CD8-positive, alpha-beta memory T cell (primary cell): ENCODE data around the gene DUSP2. TPM values are rescaled to one million over a fixed set of nuclear protein-coding genes. Genes with fewer than 3 reads are reported as not detected.

ENCODE experiments used
- CTCF ChIA-PET: fragments of 350-600 bp; sonication (Branson Sonifier 250); formaldehyde crosslinking; loops from one replicate; lab custom pipeline; 2021; ENCODE audit warnings: antibody characterized with exemption; lab: Charles Lee
- POLR2A ChIA-PET: fragments of 350-600 bp; sonication (Branson Sonifier 250); formaldehyde crosslinking; loops from one replicate; lab custom pipeline; 2021; ENCODE audit warnings: antibody characterized with exemption; lab: Charles Lee
- DNase-seq, 5 donors: peaks; one replicate each; pipeline versions ENCODE4 v3.0.0 to v3.0.0-alpha.2; 2020 to 2022; ENCODE audit warnings: mixed read lengths in 1 of 5
- H3K27ac ChIP-seq: one replicate; pipeline ENCODE4 v1.7.0; 2013; ENCODE audit warnings: low read depth, mild to moderate bottlenecking, low read length, moderate library complexity
- H3K27me3 ChIP-seq: 2 replicates; pipeline ENCODE4 v1.7.0; 2013; ENCODE audit warnings: low read length, mild to moderate bottlenecking; ENCODE audit not compliant: insufficient read depth, poor library complexity, severe bottlenecking
- H3K36me3 ChIP-seq: 2 replicates; pipeline ENCODE4 v1.7.0; 2013; ENCODE audit warnings: mild to moderate bottlenecking, low read length, moderate library complexity; ENCODE audit not compliant: insufficient read depth
- H3K4me1 ChIP-seq: 2 replicates; pipeline ENCODE4 v1.7.0; 2013; ENCODE audit warnings: mild to moderate bottlenecking, low read length, moderate library complexity; ENCODE audit not compliant: insufficient read depth
- H3K4me3 ChIP-seq: 2 replicates; pipeline ENCODE4 v1.7.0; 2013; ENCODE audit warnings: mild to moderate bottlenecking, low read length
- H3K9me3 ChIP-seq: 2 replicates; pipeline ENCODE4 v1.7.0; 2013; ENCODE audit warnings: mild to moderate bottlenecking, low read length
- H3K27ac Mint-ChIP-seq, 8 donors: one replicate each; pipeline ENCODE4 v1.8.0; 2020 to 2021; ENCODE audit warnings: mixed read lengths in 8 of 8, mild to moderate bottlenecking in 6 of 8, inconsistent platforms in 3 of 8, moderate library complexity in 3 of 8
- H3K27me3 Mint-ChIP-seq, 2 donors: one replicate each; pipeline ENCODE4 v1.8.0; 2020 to 2021; ENCODE audit warnings: mixed read lengths in 2 of 2, mild to moderate bottlenecking in 1 of 2, moderate library complexity in 1 of 2
- H3K36me3 Mint-ChIP-seq, 3 donors: one replicate each; pipeline ENCODE4 v1.8.0; 2020 to 2021; ENCODE audit warnings: mixed read lengths in 3 of 3, inconsistent platforms in 1 of 3, mild to moderate bottlenecking in 1 of 3
- H3K4me1 Mint-ChIP-seq, 3 donors: one replicate each; pipeline ENCODE4 v1.8.0; 2020 to 2021; ENCODE audit warnings: mixed read lengths in 3 of 3, inconsistent platforms in 1 of 3, mild to moderate bottlenecking in 1 of 3
- H3K4me3 Mint-ChIP-seq, 7 donors: one replicate each; pipeline ENCODE4 v1.8.0; 2020 to 2021; ENCODE audit warnings: mixed read lengths in 7 of 7, mild to moderate bottlenecking in 6 of 7, moderate library complexity in 4 of 7, inconsistent platforms in 2 of 7
- H3K9me3 Mint-ChIP-seq, 5 donors: one replicate each; pipeline ENCODE4 v1.8.0; 2020 to 2022; ENCODE audit warnings: mixed read lengths in 5 of 5, mild to moderate bottlenecking in 3 of 5, moderate library complexity in 2 of 5, inconsistent platforms in 1 of 5
- polyA plus RNA-seq: library from polyadenylated mRNA; unstranded; fragments of 300-500 nt; fragmentation: Illumina TruSeq; gene quantifications from one replicate; pipeline ENCODE4 v1.2.3, GENCODE V29; 2021
- total RNA-seq, 2 experiments: library from RNA; stranded (reverse); gene quantifications; one replicate each; pipeline ENCODE4 v1.2.3, GENCODE V29; 2021

Gene DUSP2
- total and polyA plus RNA-seq, 3 experiments from 2014 or later, result 214 to 518 (median 237) TPM

DNA sequence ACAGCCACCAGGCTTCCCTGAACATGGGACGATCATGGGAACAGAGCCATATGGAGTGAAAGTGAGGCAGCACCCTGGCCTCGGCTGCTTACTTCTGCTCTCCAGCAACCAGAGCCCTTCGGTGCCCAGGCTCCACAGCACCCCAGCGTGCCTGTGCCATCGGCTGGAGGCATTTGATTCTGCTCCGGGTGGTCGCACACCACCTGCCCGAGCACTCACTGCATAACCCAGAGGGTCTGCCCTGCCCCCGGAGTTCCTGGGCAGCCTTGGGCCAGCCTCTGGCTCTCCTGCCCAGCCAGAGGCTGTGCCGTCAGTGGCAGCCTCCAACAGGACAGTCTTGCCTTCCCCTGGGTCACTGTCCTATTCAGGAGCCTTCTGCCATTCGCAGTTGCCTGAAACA, 10.8 kb downstream of the DUSP2 start:
- H3K4me1 ChIP-seq, result peaks cover 17% of the 10 kb centered on the region
- no peaks in the 10 kb centered on the region for H3K36me3 ChIP-seq
- ChIA-PET POLR2A (no interaction called here), CTCF (interaction anchor here (14.6 kb wide), 1 partner anchor 38 kb away, joined by 385 read pairs; no protein-coding TSS in a partner anchor)
- peak overlapping the region in 3 of 8 donors; percentile 11 to 75 (median 58) for H3K27ac Mint-ChIP-seq
- H3K9me3 Mint-ChIP-seq, result no peaks in the 10 kb centered on the region
- peaks cover 0 to 91% (median 5%) of the 10 kb centered on the region in 3 donors for H3K36me3 Mint-ChIP-seq
- H3K27ac ChIP-seq, result no peak overlapping the region
- H3K27me3 ChIP-seq, result no peaks in the 10 kb centered on the region
- peaks cover 24 to 71% (median 37%) of the 10 kb centered on the region in 3 donors for H3K4me1 Mint-ChIP-seq
- no peak overlapping the region for H3K4me3 Mint-ChIP-seq
- no peak overlapping the region for H3K4me3 ChIP-seq
- peak in 1 of 5 donors; percentile 27 for DNase-seq
- no peaks in the 10 kb centered on the region for H3K9me3 ChIP-seq
- peaks cover 0 to 3% of the 10 kb centered on the region in 2 donors for H3K27me3 Mint-ChIP-seq

DNA sequence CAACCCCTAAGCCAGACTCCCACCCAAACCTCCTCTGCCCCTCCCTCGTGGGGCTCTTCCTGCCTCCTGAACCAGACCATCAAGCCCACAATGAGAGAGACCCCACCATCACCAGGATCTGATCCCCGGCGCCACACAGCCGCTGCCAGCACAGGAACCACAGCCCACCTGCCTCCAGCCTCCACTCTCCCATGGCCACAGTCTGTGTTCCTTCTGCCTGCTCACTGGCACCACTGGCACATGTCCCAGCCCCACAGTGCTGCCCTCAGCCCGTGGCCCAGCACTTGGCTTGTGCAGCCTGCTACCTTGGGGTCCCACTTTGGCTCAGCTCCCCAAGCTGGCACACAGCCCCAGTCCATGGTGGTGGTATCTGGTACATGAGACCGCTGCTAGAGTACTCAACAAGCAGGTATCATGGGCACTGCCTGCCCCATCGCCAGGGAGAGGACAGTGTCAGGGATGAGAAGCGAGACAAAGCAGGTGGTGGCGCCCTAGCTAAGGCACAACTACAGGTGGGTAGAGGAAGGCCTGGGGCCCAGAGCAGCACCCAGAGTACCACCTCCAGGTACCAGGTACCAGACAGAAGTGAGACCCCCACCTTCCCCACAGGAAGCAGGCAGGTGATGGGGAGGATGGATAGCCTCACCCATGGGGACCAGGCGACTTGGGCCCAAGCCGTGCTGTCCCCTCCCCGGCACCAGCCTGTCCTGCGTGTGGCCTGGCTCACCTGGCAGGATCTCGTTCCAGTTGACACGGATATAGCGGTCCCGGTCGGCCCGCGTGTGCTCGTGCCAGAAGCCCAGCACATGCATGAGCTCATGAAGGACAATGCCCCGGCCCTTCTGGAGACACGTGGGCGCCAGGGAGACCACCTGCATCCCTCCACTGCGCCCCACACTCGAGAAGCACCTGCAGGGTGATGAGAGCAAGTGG, 13.2 kb downstream of the DUSP2 start:
- H3K9me3 ChIP-seq, result no peaks in the 10 kb centered on the region
- no peaks in the 10 kb centered on the region for H3K36me3 ChIP-seq
- H3K4me3 ChIP-seq, result no peak overlapping the region
- Mint-ChIP-seq H3K4me1 (peaks cover 16 to 55% (median 22%) of the 10 kb centered on the region in 3 donors), H3K9me3 (no peaks in the 10 kb centered on the region), H3K27me3 (peaks cover 0 to 3% of the 10 kb centered on the region in 2 donors), H3K36me3 (peaks cover 5 to 92% (median 9%) of the 10 kb centered on the region in 3 donors), H3K27ac (peak overlapping the region in 7 of 8 donors; percentile 62 to 93 (median 78)), H3K4me3 (peak overlapping the region in 3 of 7 donors; percentile 33 to 64 (median 53))
- POLR2A ChIA-PET, result interaction anchor here (1.2 kb wide), 1 partner anchor 15 kb away, joined by 3 read pairs; the partner anchor contains the start of gene ADRA2B
- DNase-seq, result peak in 1 of 5 donors; percentile 24
- no peaks in the 10 kb centered on the region for H3K4me1 ChIP-seq
- H3K27ac ChIP-seq, result no peak overlapping the region
- no peaks in the 10 kb centered on the region for H3K27me3 ChIP-seq
- CTCF ChIA-PET, result interaction anchor here (1.0 to 3.1 kb wide), 3 partner anchors 10 to 43 kb away, joined by 3 to 14 read pairs (median 9); no protein-coding TSS in a partner anchor

DNA sequence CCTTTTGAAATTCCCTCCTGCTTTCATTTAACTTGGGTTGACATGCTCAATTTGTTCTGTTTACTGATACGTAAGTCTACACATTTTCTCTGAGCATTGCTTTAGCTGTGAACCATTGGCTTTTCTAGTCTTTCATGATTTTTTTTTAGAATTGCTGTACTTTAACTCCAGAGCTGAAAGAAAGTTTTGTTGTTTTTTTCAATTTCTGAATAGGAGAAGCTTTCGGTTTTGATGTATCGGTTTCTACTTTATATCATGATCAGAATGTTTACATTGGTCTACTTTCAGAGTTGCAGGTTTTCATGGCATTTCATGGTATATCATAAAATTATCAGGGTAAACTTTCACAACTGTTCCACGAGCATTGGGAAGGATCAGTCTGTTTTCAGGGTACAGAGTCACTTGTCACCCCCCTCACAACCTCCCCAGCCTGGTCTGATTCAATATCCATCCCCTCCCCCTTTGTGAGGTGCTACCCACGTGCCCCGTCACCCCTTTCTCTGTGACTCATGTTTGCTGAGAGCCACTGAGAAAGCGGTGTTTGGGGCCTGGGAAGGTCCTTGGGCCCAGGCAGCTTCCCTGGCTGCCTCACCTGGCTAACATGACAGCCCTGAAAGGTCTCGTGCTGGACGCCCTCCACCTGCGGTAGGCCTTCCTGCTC, 14.0 kb downstream of the DUSP2 start:
- no peak overlapping the region for H3K27ac ChIP-seq
- H3K4me3 ChIP-seq, result no peak overlapping the region
- ChIA-PET POLR2A (no interaction called here), CTCF (interaction anchor here (1.0 to 3.1 kb wide), 5 partner anchors 8 to 43 kb away, joined by 3 to 14 read pairs (median 9); partner anchors contain the start of genes ADRA2B and ASTL)
- H3K27ac Mint-ChIP-seq, result peak overlapping the region; percentile 62 to 93 (median 76)
- H3K4me1 Mint-ChIP-seq, result peaks cover 16 to 52% (median 22%) of the 10 kb centered on the region in 3 donors
- no peaks in the 10 kb centered on the region for H3K9me3 ChIP-seq
- peaks cover 9 to 90% (median 13%) of the 10 kb centered on the region in 3 donors for H3K36me3 Mint-ChIP-seq
- H3K27me3 ChIP-seq, result no peaks in the 10 kb centered on the region
- peak in 2 of 5 donors; percentile 40 to 66 for DNase-seq
- H3K27me3 Mint-ChIP-seq, result peaks cover 0 to 3% of the 10 kb centered on the region in 2 donors
- no peaks in the 10 kb centered on the region for H3K36me3 ChIP-seq
- H3K4me3 Mint-ChIP-seq, result peak overlapping the region in 4 of 7 donors; percentile 6 to 64 (median 43)
- no peaks in the 10 kb centered on the region for H3K4me1 ChIP-seq
- H3K9me3 Mint-ChIP-seq, result no peaks in the 10 kb centered on the region

DNA sequence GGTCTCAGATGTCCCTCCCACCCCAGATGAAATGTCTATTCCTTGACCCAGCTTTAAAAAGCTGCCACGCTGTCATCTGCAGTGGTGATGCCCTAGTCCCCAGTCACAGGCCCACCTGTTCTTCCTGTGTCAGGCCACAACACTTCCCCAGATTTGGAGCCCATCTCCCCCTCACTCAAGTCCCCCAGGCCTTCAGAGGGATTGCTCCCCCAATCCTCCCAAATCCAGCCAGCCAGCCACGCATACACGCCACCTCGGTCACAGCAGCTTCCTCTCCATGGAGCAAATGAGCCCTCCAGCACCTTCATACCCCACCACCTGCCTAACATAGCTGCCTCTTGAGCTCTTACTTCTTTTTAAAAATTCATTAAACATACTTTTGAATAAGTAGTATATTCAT, 14.8 kb downstream of the DUSP2 start:
- ChIA-PET POLR2A (interaction anchor here (0.6 kb wide), 1 partner anchor 118 kb away, joined by 3 read pairs; no protein-coding TSS in a partner anchor), CTCF (interaction anchor here (0.8 to 3.1 kb wide), 5 partner anchors 8 to 44 kb away, joined by 3 to 14 read pairs (median 9); partner anchors contain the start of genes ADRA2B and ASTL)
- H3K4me1 ChIP-seq, result no peaks in the 10 kb centered on the region
- peak in 1 of 5 donors; percentile 18 for DNase-seq
- no peaks in the 10 kb centered on the region for H3K9me3 ChIP-seq
- no peaks in the 10 kb centered on the region for H3K27me3 ChIP-seq
- H3K4me3 ChIP-seq, result no peak overlapping the region
- Mint-ChIP-seq H3K27me3 (peaks cover 0 to 3% of the 10 kb centered on the region in 2 donors), H3K9me3 (no peaks in the 10 kb centered on the region), H3K27ac (peak overlapping the region in 7 of 8 donors; percentile 57 to 93 (median 78)), H3K36me3 (peaks cover 15 to 90% (median 18%) of the 10 kb centered on the region in 3 donors), H3K4me1 (peaks cover 16 to 51% (median 22%) of the 10 kb centered on the region in 3 donors), H3K4me3 (peak overlapping the region in 3 of 7 donors; percentile 37 to 65 (median 44))
- no peaks in the 10 kb centered on the region for H3K36me3 ChIP-seq
- H3K27ac ChIP-seq, result no peak overlapping the region

DNA sequence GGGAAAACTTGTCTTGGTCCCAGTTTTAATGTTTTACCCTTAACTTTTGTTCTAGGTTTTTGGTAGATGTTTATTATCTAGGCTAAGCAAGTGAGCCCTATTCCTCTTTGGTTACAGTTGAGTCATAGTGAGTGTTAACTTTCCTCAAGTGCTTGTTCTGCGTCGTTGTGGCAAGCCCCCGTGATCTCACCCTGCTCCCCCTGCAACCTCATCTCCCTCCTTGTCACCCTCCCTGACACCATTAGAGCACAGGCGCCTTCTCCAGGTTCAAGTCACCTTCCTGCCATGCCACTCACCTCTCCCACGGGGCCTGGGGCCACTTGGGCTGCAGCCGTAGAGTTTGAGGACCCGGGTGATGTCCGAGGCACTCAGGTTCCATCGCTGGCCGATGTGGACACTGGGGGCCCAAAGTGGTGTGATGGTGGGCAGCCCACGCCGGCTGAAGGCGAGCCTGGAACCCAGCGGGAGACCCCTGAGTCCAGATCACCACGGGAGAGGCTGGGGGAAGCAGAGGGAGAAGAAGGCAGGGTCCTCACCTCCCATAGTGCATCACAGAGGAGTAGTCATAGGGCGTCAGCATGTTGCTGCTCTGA, 15.6 kb downstream of the DUSP2 start:
- H3K27ac Mint-ChIP-seq, result peak overlapping the region in 7 of 8 donors; percentile 7 to 92 (median 61)
- peaks cover 16 to 45% (median 22%) of the 10 kb centered on the region in 3 donors for H3K4me1 Mint-ChIP-seq
- ChIA-PET POLR2A (interaction anchor here (0.6 kb wide), 1 partner anchor 118 kb away, joined by 3 read pairs; no protein-coding TSS in a partner anchor), CTCF (interaction anchor here (0.8 to 3.1 kb wide), 5 partner anchors 9 to 45 kb away, joined by 3 to 14 read pairs (median 7); partner anchors contain the start of genes ADRA2B and ASTL)
- H3K4me3 ChIP-seq, result no peak overlapping the region
- H3K27me3 ChIP-seq, result no peaks in the 10 kb centered on the region
- no peak overlapping the region for H3K27ac ChIP-seq
- peak in 1 of 5 donors; percentile 7 for DNase-seq
- H3K27me3 Mint-ChIP-seq, result peaks cover 0 to 3% of the 10 kb centered on the region in 2 donors
- H3K36me3 ChIP-seq, result no peaks in the 10 kb centered on the region
- H3K4me3 Mint-ChIP-seq, result peak overlapping the region in 2 of 7 donors; percentile 1 to 36
- H3K9me3 Mint-ChIP-seq, result no peaks in the 10 kb centered on the region
- H3K36me3 Mint-ChIP-seq, result peaks cover 20 to 90% (median 24%) of the 10 kb centered on the region in 3 donors
- H3K4me1 ChIP-seq, result no peaks in the 10 kb centered on the region
- no peaks in the 10 kb centered on the region for H3K9me3 ChIP-seq

DNA sequence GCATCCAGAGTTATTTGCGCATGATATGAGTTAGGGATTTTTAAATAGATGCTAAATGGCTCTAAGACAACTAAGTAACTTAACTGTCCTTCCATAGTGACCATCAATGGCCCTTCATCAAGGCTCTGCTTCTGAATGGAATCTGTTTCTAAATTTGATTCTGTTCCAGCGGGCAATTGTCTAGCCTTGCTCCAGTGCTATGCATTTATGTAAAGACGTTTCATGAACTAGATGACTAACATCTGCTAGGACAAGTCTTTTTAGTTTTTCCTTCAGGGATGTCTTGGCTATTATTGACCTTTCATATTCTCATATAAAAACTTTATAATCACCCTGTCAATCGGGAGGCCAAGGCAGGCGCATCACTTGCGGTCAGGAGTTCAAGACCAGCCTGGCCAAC, 16.8 kb downstream of the DUSP2 start:
- no peak overlapping the region for H3K27ac ChIP-seq
- Mint-ChIP-seq H3K4me3 (no peak overlapping the region), H3K27me3 (peaks cover 0 to 3% of the 10 kb centered on the region in 2 donors), H3K9me3 (no peaks in the 10 kb centered on the region), H3K27ac (no peak overlapping the region), H3K36me3 (peaks cover 21 to 89% (median 25%) of the 10 kb centered on the region in 3 donors), H3K4me1 (peaks cover 16 to 41% (median 22%) of the 10 kb centered on the region in 3 donors)
- H3K4me1 ChIP-seq, result no peaks in the 10 kb centered on the region
- DNase-seq, result no peak
- ChIA-PET CTCF (interaction anchor here (1.0 kb wide), 1 partner anchor 46 kb away, joined by 4 read pairs; no protein-coding TSS in a partner anchor), POLR2A (no interaction called here)
- no peaks in the 10 kb centered on the region for H3K27me3 ChIP-seq
- H3K4me3 ChIP-seq, result no peak overlapping the region
- no peaks in the 10 kb centered on the region for H3K9me3 ChIP-seq
- no peaks in the 10 kb centered on the region for H3K36me3 ChIP-seq
